ENCODE data around the gene CTCF.

- TF ChIP-seq POLR2A (IDR thresholded peaks at IDR 0.05) (no peak), EP300 (IDR thresholded peaks at IDR 0.05) (no peak), POLR2AphosphoS5 (IDR thresholded peaks at IDR 0.05) (no peak)
- TF ChIP-seq, protein P1, sequence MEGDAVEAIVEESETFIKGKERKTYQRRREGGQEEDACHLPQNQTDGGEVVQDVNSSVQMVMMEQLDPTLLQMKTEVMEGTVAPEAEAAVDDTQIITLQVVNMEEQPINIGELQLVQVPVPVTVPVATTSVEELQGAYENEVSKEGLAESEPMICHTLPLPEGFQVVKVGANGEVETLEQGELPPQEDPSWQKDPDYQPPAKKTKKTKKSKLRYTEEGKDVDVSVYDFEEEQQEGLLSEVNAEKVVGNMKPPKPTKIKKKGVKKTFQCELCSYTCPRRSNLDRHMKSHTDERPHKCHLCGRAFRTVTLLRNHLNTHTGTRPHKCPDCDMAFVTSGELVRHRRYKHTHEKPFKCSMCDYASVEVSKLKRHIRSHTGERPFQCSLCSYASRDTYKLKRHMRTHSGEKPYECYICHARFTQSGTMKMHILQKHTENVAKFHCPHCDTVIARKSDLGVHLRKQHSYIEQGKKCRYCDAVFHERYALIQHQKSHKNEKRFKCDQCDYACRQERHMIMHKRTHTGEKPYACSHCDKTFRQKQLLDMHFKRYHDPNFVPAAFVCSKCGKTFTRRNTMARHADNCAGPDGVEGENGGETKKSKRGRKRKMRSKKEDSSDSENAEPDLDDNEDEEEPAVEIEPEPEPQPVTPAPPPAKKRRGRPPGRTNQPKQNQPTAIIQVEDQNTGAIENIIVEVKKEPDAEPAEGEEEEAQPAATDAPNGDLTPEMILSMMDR (IDR thresholded peaks at IDR 0.05), result no peak
Measured at GRCh38 chr16:67664871-67665270, 102.5 kb downstream of the CTCF start.

Measured in suprapubic skin (tissue), 4 donors.